Progenitor cell of endocrine pancreas (in vitro differentiated cells): ENCODE data around the gene SH3TC2. TPM values are rescaled to one million over a fixed set of nuclear protein-coding genes. Genes with fewer than 3 reads are reported as not detected.

Experiments
- DNase-seq: peaks from one replicate; pipeline ENCODE4 v3.0.0; 2021; ENCODE audit warnings: low spot score; ENCODE audit not compliant: unreplicated experiment
- H3K27ac Mint-ChIP-seq: 2 replicates; pipeline ENCODE4 v1.8.0; 2021; ENCODE audit warnings: mild to moderate bottlenecking, moderate library complexity, mixed read lengths
- H3K27me3 Mint-ChIP-seq: 2 replicates; pipeline ENCODE4 v1.8.0; 2021; ENCODE audit warnings: mixed read lengths
- H3K36me3 Mint-ChIP-seq: 2 replicates; pipeline ENCODE4 v1.8.0; 2022; ENCODE audit warnings: mixed read lengths; ENCODE audit not compliant: insufficient read depth
- H3K4me1 Mint-ChIP-seq: 2 replicates; pipeline ENCODE4 v1.8.0; 2021; ENCODE audit warnings: low read depth, mixed read lengths
- H3K4me3 Mint-ChIP-seq: 2 replicates; pipeline ENCODE4 v1.8.0; 2021; ENCODE audit warnings: low read depth, mild to moderate bottlenecking, moderate library complexity, mixed read lengths
- H3K9me3 Mint-ChIP-seq: 2 replicates; pipeline ENCODE4 v1.8.0; 2021; ENCODE audit warnings: low read depth, mixed read lengths
- CTCF ChIP-seq: fragments of 200-600 bp; sonication (generic); IDR thresholded peaks from one replicate; pipeline ENCODE4 v1.5.0; 2021; ENCODE audit warnings: antibody characterized with exemption, mild to moderate bottlenecking; ENCODE audit not compliant: unreplicated experiment
- total RNA-seq: library from RNA; stranded (reverse); gene quantifications from 2 replicates; pipeline ENCODE4 v1.2.1, GENCODE V29; 2021

The SH3TC2 gene
- total RNA-seq, 1 donor from 2014 or later, result 2.1 TPM

DNA sequence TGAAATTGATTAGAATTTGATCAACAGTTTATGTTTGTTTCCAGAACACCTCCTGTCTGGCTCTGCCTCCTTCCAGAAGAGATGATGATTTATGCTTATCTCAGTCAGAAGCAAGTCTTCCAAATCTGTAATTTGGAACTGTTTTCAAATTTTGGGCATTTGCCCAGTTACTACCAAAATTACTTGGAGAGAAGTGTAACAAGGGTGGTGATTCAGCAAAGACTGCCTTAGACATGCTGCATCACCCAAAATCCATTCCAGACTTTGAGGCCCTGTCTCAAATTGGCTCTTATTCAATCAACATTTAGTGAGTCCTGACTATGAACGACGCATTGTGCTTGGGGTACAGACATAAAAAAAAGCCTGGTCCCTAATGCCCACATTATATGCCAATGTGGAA lies 89.4 kb downstream of the SH3TC2 start:
- H3K27ac Mint-ChIP-seq, result no peak overlapping the region
- peaks cover 3% of the 10 kb centered on the region for H3K4me1 Mint-ChIP-seq
- no peaks in the 10 kb centered on the region for H3K36me3 Mint-ChIP-seq
- H3K9me3 Mint-ChIP-seq, result no peaks in the 10 kb centered on the region
- peaks cover 22% of the 10 kb centered on the region for H3K27me3 Mint-ChIP-seq
- DNase-seq, result no peak
- no peak overlapping the region for H3K4me3 Mint-ChIP-seq
- TF ChIP-seq CTCF, result no peak

DNA sequence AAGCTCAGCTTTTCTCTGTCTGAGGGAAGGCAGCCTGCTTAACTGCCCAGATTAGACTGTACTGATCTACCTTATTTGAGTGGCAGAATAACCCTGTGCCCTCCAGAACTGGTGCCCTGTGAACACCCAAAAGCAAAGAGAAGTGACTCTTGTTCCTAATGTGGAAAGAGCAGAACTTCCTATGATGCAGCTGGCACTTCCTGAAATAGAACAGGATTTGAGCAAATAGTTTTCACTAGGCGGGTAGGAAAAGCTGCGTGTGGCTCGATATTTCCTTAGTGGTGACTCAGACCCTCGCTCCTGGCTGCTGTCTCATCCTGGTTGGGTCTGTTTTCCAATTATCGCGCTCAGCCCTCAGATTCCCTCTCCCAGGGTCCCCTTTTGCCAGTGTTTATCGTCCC lies 89.9 kb downstream of the SH3TC2 start:
- H3K36me3 Mint-ChIP-seq, result no peaks in the 10 kb centered on the region

DNA sequence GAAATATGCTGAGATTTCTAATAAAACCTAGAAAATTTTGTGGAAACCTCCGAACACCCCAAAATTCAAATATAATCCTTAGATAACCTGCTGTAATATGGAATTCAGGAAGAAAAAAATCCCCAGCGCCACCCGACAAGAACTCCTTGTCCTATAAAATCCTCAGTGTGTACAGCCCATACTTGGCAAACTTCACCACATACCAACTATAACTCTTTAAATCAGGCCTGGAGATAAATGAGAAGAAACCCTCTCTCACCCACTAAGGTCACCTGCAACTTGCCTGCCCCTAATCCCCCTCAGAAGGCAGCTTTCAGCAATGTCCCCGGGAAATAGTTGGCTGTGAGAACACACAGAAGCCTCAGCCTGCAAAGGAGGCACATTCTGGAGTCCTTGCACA lies 90.5 kb downstream of the SH3TC2 start:
- H3K27ac Mint-ChIP-seq, result no peak overlapping the region
- peaks cover 3% of the 10 kb centered on the region for H3K4me1 Mint-ChIP-seq
- no peak overlapping the region for H3K4me3 Mint-ChIP-seq
- H3K36me3 Mint-ChIP-seq, result no peaks in the 10 kb centered on the region
- no peaks in the 10 kb centered on the region for H3K9me3 Mint-ChIP-seq
- no peak for TF ChIP-seq CTCF
- no peak for DNase-seq
- peaks cover 22% of the 10 kb centered on the region for H3K27me3 Mint-ChIP-seq

More for the DNA sequence above, 89.9 kb downstream of the SH3TC2 start:
- no peak for TF ChIP-seq CTCF
- peaks cover 3% of the 10 kb centered on the region for H3K4me1 Mint-ChIP-seq
- no peak overlapping the region for H3K4me3 Mint-ChIP-seq
- no peak overlapping the region for H3K27ac Mint-ChIP-seq
- peaks cover 22% of the 10 kb centered on the region for H3K27me3 Mint-ChIP-seq
- no peaks in the 10 kb centered on the region for H3K9me3 Mint-ChIP-seq
- DNase-seq, result no peak

DNA sequence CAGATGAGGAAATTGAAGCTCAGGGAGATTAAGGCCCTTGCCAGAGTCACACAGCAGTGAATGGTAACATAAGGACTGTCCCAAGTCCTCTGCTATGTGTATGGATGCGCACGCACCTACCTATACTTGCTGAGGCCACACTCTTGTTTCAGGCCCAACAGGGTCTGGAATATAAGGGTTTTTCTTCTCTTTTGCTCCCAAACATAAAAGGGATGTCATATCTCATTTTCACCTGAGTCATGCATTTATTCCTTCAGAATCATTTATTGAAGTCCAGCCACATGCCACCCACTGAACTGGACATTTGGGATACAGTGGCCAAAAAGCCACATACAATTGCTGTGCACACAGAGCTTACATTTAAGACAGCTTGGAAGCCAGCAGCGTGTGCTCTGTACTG lies 92.0 kb downstream of the SH3TC2 start:
- no peak for TF ChIP-seq CTCF
- Mint-ChIP-seq H3K9me3 (no peaks in the 10 kb centered on the region), H3K4me3 (no peak overlapping the region), H3K27me3 (peaks cover 26% of the 10 kb centered on the region), H3K27ac (no peak overlapping the region), H3K4me1 (peaks cover 3% of the 10 kb centered on the region), H3K36me3 (no peaks in the 10 kb centered on the region)
- DNase-seq, result no peak

DNA sequence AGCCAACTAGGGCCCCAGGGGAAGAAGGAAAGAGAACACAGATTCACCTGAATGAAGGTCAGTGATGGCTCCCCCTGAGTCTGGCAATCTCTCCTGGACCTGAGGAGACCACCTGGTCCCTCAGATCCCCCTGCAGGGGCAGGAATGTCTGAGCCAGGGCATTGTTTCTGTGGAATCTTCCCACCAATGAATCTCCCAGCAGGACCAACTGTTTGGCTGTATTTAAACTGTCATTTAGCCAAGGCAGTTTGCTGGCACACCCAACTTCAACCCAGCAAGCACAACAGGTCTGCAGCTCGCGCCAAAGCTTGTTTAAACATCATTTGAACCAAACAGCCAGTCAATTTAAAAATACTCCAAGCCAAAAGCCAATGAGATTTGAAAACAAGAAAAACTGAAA lies 92.6 kb downstream of the SH3TC2 start:
- no peaks in the 10 kb centered on the region for H3K9me3 Mint-ChIP-seq
- H3K36me3 Mint-ChIP-seq, result no peaks in the 10 kb centered on the region
- TF ChIP-seq CTCF, result no peak
- no peak for DNase-seq
- H3K27ac Mint-ChIP-seq, result no peak overlapping the region
- peaks cover 26% of the 10 kb centered on the region for H3K27me3 Mint-ChIP-seq
- H3K4me3 Mint-ChIP-seq, result no peak overlapping the region
- H3K4me1 Mint-ChIP-seq, result peaks cover 3% of the 10 kb centered on the region
